GM19455 (cell line): Measurements from ENCODE around the gene CRYBG3.

Experiments
- ATAC-seq: cut with Tn5 transposase; IDR thresholded peaks from one replicate; pipeline ENCODE4 v1.9.1; 2021; ENCODE audit not compliant: unreplicated experiment

The CRYBG3 gene

GRCh38 chr3:97835761-97836160, 13.9 kb downstream of the CRYBG3 start:
- no peak for ATAC-seq

GRCh38 chr3:97838393-97838792, 16.6 kb downstream of the CRYBG3 start:
- no peak for ATAC-seq

- ATAC-seq: no peak
Measured at GRCh38 chr3:97839944-97840343, 18.1 kb downstream of the CRYBG3 start.

- ATAC-seq: no peak
Measured at GRCh38 chr3:97841304-97841703, 19.5 kb downstream of the CRYBG3 start.

- ATAC-seq: no peak
Measured at GRCh38 chr3:97841956-97842355, 20.1 kb downstream of the CRYBG3 start.

- ATAC-seq: no peak
Measured at GRCh38 chr3:97848779-97849178, 27.0 kb downstream of the CRYBG3 start.

GRCh38 chr3:97857401-97857800, 35.6 kb downstream of the CRYBG3 start:
- no peak for ATAC-seq

- ATAC-seq: no peak
Measured at GRCh38 chr3:97860364-97860763, 38.6 kb downstream of the CRYBG3 start.

- no peak for ATAC-seq
Measured at GRCh38 chr3:97862582-97862981, 40.8 kb downstream of the CRYBG3 start.

- no peak for ATAC-seq
Measured at GRCh38 chr3:97863031-97863430, 41.2 kb downstream of the CRYBG3 start.

GRCh38 chr3:97863775-97864174, 42.0 kb downstream of the CRYBG3 start:
- no peak for ATAC-seq

GRCh38 chr3:97871186-97871585, 49.4 kb downstream of the CRYBG3 start:
- ATAC-seq: no peak

- no peak for ATAC-seq
Measured at GRCh38 chr3:97871801-97872524, 50.2 kb downstream of the CRYBG3 start.

- ATAC-seq: no peak
Measured at GRCh38 chr3:97872525-97873042, 50.8 kb downstream of the CRYBG3 start.

- no peak for ATAC-seq
Measured at GRCh38 chr3:97880267-97880666, 58.5 kb downstream of the CRYBG3 start.

- no peak for ATAC-seq
Measured at GRCh38 chr3:97882975-97883598, 61.3 kb downstream of the CRYBG3 start.

GRCh38 chr3:97883736-97884135, 61.9 kb downstream of the CRYBG3 start:
- no peak for ATAC-seq

- no peak for ATAC-seq
Measured at GRCh38 chr3:97884586-97885123, 62.8 kb downstream of the CRYBG3 start.

- ATAC-seq: no peak
Measured at GRCh38 chr3:97885931-97886824, 64.4 kb downstream of the CRYBG3 start.

GRCh38 chr3:97889814-97890213, 68.0 kb downstream of the CRYBG3 start:
- ATAC-seq: no peak

- ATAC-seq: no peak
Measured at GRCh38 chr3:97892852-97893251, 71.0 kb downstream of the CRYBG3 start.
